ENCODE data around the gene KRTAP29-1. TPM values are rescaled to one million over a fixed set of nuclear protein-coding genes. Genes with fewer than 3 reads are reported as not detected.
A peak's percentile ranks its signal among the peaks of the same experiment; 100 is the strongest.

KRTAP29-1 gene
- total RNA-seq, 4 donors from 2014 or later = not detected

DNA sequence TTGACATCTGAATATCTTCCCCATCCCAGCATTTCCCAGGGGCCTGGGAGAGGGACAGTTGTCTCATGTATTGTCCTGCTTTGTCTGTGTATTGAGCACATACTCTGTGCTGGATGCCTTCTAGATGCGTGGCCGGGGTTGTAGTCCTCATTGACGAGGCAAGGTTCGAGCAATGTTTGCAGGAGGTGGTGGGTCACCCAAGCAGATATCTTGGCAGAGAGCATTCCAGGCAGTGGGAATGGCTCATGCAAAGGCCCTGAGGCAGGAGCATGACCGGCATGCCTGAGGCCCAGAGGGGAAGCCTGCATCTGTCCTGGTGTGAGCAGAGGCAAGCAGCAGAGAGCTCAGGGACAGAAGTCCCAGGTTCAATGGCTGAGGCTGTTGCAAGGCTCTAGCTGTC lies 30.4 kb upstream of the KRTAP29-1 start:
- TF ChIP-seq POLR2A (IDR thresholded peaks at IDR 0.05) = no peak
- TF ChIP-seq, protein P1, sequence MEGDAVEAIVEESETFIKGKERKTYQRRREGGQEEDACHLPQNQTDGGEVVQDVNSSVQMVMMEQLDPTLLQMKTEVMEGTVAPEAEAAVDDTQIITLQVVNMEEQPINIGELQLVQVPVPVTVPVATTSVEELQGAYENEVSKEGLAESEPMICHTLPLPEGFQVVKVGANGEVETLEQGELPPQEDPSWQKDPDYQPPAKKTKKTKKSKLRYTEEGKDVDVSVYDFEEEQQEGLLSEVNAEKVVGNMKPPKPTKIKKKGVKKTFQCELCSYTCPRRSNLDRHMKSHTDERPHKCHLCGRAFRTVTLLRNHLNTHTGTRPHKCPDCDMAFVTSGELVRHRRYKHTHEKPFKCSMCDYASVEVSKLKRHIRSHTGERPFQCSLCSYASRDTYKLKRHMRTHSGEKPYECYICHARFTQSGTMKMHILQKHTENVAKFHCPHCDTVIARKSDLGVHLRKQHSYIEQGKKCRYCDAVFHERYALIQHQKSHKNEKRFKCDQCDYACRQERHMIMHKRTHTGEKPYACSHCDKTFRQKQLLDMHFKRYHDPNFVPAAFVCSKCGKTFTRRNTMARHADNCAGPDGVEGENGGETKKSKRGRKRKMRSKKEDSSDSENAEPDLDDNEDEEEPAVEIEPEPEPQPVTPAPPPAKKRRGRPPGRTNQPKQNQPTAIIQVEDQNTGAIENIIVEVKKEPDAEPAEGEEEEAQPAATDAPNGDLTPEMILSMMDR (IDR thresholded peaks at IDR 0.05) = no peak
- WGBS, 2 donors = 82 to 96% methylated on average over 4 of the region's 5 CpGs
- Histone ChIP-seq H3K9me3 (no peaks in the 10 kb centered on the region), H3K27ac (no peak overlapping the region), H3K36me3 (no peaks in the 10 kb centered on the region), H3K27me3 (no peaks in the 10 kb centered on the region), H3K4me1 (peaks cover 0 to 34% (median 4%) of the 10 kb centered on the region in 3 donors), H3K4me3 (no peak overlapping the region)
- intact Hi-C loops (cut with DNase I) = no loop called here
- DNase-seq = no peak

DNA sequence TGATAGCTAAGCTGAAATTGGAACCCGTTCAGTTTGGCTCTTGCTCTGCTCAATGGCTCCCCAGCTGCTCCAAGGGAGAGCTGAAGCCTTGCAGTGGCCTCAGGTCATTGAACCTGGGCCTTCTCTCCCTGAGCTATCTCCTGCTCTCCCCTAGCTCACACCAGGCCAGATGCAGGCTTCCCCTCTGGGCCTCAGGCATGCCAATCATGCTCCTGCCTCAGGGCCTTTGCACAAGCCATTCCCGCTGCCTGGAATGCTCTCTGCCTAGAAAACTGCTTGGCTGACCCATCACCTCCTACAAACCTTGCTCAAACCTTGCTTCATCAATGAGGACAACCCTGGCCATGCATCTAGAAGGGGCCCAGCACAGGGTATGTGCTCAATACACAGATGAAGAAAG lies 29.6 kb upstream of the KRTAP29-1 start:
- no peak overlapping the region for H3K27ac ChIP-seq
- intact Hi-C loops (cut with DNase I) = no loop called here
- 75 to 90% methylated on average over 2 of the region's 2 CpGs for WGBS, 2 donors

DNA sequence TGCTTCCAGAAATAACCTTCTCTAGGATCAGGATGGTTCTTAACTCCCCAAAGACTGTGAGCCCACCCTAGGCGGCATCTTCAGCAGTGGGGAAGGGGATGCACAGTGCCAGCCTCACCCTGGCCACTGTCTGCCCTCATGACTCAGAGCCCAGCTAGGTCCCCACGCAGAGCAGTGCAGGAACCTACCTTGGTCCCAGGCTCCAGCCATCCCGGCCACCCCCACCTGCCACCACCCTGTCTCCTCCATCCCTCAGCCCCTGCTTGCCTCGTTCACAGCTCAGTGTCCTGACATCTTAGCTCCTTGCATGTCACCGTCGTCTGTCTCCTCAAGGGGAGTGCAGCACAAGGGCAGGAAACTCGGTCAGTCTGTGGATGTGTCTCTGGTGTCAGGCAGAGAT lies 29.0 kb upstream of the KRTAP29-1 start:
- Histone ChIP-seq H3K9me3 (no peaks in the 10 kb centered on the region), H3K27me3 (no peaks in the 10 kb centered on the region), H3K27ac (no peak overlapping the region), H3K4me3 (no peak overlapping the region), H3K36me3 (no peaks in the 10 kb centered on the region), H3K4me1 (peaks cover 0 to 38% (median 4%) of the 10 kb centered on the region in 3 donors)
- WGBS, 2 donors = 84 to 93% methylated on average over 4 to 7 of the region's 7 CpGs
- intact Hi-C loops (cut with DNase I) = no loop called here
- TF ChIP-seq, protein P1 (IDR thresholded peaks at IDR 0.05) = no peak
- TF ChIP-seq POLR2A (IDR thresholded peaks at IDR 0.05) = no peak
- no peak for DNase-seq

More for the DNA sequence above, 29.6 kb upstream of the KRTAP29-1 start:
- DNase-seq = no peak
- no peaks in the 10 kb centered on the region for H3K36me3 ChIP-seq
- TF ChIP-seq, protein P1 (IDR thresholded peaks at IDR 0.05) = no peak
- no peak for TF ChIP-seq POLR2A (IDR thresholded peaks at IDR 0.05)
- H3K4me3 ChIP-seq = no peak overlapping the region
- no peaks in the 10 kb centered on the region for H3K9me3 ChIP-seq
- peaks cover 0 to 34% (median 4%) of the 10 kb centered on the region in 3 donors for H3K4me1 ChIP-seq
- no peaks in the 10 kb centered on the region for H3K27me3 ChIP-seq

DNA sequence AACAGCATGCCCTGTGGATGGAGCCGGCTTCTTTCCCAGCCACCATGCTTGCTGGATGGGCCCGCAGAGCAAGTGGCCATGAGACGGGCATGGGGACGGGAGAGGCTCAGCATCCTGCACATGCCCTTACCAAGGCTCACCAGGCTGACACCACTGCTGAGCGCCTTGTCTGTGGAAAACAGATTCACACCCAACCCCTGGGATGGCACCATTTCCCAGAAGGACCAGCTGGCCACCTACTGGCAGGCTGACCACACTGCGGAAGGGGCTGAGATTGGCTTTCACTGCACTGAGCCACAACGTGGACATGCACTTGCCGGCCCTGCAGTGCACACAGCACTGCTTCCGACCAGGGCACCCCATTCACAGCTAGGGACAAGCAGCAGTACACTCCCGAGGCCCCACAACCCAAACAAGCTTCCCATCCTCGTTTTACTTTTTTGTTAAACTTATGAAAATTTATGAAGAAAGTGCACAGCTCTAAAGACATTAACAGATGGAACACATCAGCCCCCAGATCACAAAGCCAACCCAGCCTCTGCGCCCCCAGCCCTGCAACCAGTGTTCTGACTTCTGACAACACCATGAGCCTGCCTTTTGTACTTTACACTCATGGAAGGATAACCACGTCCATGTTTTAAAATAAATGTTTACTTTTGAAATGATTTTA lies 26.8 kb upstream of the KRTAP29-1 start:
- H3K4me3 ChIP-seq = no peak overlapping the region
- no peaks in the 10 kb centered on the region for H3K27me3 ChIP-seq
- DNase-seq = no peak
- intact Hi-C loops (cut with DNase I) = no loop called here
- WGBS, 2 donors = 42 to 51% methylated on average over 4 to 5 of the region's 13 CpGs
- H3K9me3 ChIP-seq = no peaks in the 10 kb centered on the region
- H3K4me1 ChIP-seq = peaks cover 0 to 20% (median 0%) of the 10 kb centered on the region in 3 donors
- H3K27ac ChIP-seq = no peak overlapping the region
- TF ChIP-seq, protein P1 (IDR thresholded peaks at IDR 0.05) = peak; percentile 32 to 77 (median 48)
- no peak for TF ChIP-seq POLR2A (IDR thresholded peaks at IDR 0.05)
- H3K36me3 ChIP-seq = no peaks in the 10 kb centered on the region

DNA sequence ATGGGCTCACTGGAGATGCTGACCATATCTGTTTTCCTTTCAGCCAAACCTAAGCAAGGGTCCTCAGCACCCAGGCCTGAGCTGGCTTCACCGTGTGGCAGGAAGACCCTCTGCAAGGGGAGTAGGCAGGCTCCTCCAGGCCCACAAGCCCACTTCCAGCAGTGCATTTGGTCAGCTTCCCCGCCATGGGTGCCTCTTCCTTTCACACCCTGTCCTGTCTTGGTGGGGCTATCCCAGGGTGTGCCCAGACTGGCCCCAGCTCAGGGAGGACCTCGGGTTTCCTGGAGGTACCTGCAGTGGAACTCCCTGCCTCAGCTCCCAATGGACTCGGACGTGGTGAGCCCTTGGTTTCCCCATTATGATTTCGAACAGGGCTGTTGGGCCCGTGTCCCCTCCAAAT lies 25.6 kb upstream of the KRTAP29-1 start:
- WGBS, 2 donors = 100% methylated on average over 1 of the region's 7 CpGs; no CpG with 5 or more reads in 1 of the 2 donors
- Histone ChIP-seq H3K9me3 (no peaks in the 10 kb centered on the region), H3K4me1 (peaks cover 0 to 25% (median 0%) of the 10 kb centered on the region in 3 donors), H3K27ac (no peak overlapping the region), H3K36me3 (no peaks in the 10 kb centered on the region), H3K27me3 (no peaks in the 10 kb centered on the region), H3K4me3 (no peak overlapping the region)
- no peak for DNase-seq
- intact Hi-C loops (cut with DNase I) = no loop called here
- TF ChIP-seq, protein P1 (IDR thresholded peaks at IDR 0.05) = no peak
- no peak for TF ChIP-seq POLR2A (IDR thresholded peaks at IDR 0.05)

All from esophagus squamous epithelium (tissue), 5 donors.